H1 (cell line): ENCODE data around the gene C19orf47. TPM values are rescaled to one million over a fixed set of nuclear protein-coding genes. Genes with fewer than 3 reads are reported as not detected.

Source experiments
- ASH2L ChIP-seq: fragments of 200-600, 300-600 bp; sonication (generic); IDR thresholded peaks from one replicate; pipeline ENCODE4 v1.7.1; 2017; ENCODE audit warnings: low read length
- CBX8 ChIP-seq: fragments of 300-800, 300-1000 bp; sonication (generic); IDR thresholded peaks from 2 replicates; pipeline ENCODE4 v1.7.1; 2016; ENCODE audit warnings: low read depth, low read length, borderline replicate concordance
- GABPA ChIP-seq: IDR thresholded peaks from 2 replicates; pipeline ENCODE4 v1.6.1; 2011; ENCODE audit warnings: mild to moderate bottlenecking, low read length, moderate library complexity, borderline replicate concordance; ENCODE audit not compliant: insufficient read depth
- SP2 ChIP-seq: IDR thresholded peaks from 2 replicates; pipeline ENCODE4 v1.6.1; 2012; ENCODE audit warnings: mild to moderate bottlenecking, low read length, inconsistent platforms
- polyA plus RNA-seq, 7 experiments: library from polyadenylated mRNA; depleted of rRNA in 3 of 7; stranded (reverse) in 5 of 7; unstranded in 2 of 7; fragments of >200 nt in 5 of 7; fragments of 200-250 nt in 2 of 7; gene quantifications; 1 replicate in 5 of 7; 2 replicates in 1 of 7; 4 replicates in 1 of 7; pipeline versions ENCODE4 v1.2.1 to v1.2.3, GENCODE V29; 2011 to 2013; ENCODE audit warnings: missing spikeins in 2 of 7, mixed read lengths in 2 of 7
- total RNA-seq: library from RNA; stranded (reverse); fragmentation: NEBNext Ultra II Directional; extraction: Animal tissue kit (Norgen Biotek cat#: 25700); gene quantifications from 2 replicates; pipeline ENCODE4 v1.2.1, GENCODE V29; 2021
- TF ChIP-seq, protein P1 (sequence below): fragments of 300-600 bp; sonication (generic); IDR thresholded peaks from 2 replicates; pipeline ENCODE4 v1.7.1; 2012; ENCODE audit warnings: low read length, moderate library complexity, mild to moderate bottlenecking, inconsistent platforms; ENCODE audit not compliant: insufficient replicate concordance

The C19orf47 gene
- total and polyA plus RNA-seq, 2 of the 8 experiments (the other 6 are each of a cell fraction or from before 2014, with no cell fraction given), result 17.8 to 27.3 TPM

DNA sequence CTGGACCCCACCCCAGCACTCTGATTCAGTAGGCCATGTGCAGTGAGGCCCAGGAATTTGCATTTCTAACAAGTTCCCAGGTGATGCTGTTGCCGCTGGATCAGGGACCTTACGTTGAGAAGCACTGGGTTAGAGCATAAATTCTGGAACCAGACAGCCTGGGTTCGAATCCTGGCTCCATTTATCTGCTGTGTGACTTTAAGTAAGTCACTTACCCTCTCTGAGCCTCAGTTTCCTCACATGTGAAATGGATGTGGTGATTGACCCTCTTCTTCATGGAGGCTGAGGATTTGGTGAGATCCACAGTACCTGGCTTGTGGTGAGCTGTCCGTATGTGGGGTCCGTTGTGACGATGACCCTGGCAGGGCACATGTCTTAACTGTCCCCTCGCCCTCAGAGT, 25.9 kb upstream of the C19orf47 start (continued):
- TF ChIP-seq ASH2L (no peak), CBX8 (no peak), SP2 (no peak), GABPA (no peak)
- TF ChIP-seq, protein P1, sequence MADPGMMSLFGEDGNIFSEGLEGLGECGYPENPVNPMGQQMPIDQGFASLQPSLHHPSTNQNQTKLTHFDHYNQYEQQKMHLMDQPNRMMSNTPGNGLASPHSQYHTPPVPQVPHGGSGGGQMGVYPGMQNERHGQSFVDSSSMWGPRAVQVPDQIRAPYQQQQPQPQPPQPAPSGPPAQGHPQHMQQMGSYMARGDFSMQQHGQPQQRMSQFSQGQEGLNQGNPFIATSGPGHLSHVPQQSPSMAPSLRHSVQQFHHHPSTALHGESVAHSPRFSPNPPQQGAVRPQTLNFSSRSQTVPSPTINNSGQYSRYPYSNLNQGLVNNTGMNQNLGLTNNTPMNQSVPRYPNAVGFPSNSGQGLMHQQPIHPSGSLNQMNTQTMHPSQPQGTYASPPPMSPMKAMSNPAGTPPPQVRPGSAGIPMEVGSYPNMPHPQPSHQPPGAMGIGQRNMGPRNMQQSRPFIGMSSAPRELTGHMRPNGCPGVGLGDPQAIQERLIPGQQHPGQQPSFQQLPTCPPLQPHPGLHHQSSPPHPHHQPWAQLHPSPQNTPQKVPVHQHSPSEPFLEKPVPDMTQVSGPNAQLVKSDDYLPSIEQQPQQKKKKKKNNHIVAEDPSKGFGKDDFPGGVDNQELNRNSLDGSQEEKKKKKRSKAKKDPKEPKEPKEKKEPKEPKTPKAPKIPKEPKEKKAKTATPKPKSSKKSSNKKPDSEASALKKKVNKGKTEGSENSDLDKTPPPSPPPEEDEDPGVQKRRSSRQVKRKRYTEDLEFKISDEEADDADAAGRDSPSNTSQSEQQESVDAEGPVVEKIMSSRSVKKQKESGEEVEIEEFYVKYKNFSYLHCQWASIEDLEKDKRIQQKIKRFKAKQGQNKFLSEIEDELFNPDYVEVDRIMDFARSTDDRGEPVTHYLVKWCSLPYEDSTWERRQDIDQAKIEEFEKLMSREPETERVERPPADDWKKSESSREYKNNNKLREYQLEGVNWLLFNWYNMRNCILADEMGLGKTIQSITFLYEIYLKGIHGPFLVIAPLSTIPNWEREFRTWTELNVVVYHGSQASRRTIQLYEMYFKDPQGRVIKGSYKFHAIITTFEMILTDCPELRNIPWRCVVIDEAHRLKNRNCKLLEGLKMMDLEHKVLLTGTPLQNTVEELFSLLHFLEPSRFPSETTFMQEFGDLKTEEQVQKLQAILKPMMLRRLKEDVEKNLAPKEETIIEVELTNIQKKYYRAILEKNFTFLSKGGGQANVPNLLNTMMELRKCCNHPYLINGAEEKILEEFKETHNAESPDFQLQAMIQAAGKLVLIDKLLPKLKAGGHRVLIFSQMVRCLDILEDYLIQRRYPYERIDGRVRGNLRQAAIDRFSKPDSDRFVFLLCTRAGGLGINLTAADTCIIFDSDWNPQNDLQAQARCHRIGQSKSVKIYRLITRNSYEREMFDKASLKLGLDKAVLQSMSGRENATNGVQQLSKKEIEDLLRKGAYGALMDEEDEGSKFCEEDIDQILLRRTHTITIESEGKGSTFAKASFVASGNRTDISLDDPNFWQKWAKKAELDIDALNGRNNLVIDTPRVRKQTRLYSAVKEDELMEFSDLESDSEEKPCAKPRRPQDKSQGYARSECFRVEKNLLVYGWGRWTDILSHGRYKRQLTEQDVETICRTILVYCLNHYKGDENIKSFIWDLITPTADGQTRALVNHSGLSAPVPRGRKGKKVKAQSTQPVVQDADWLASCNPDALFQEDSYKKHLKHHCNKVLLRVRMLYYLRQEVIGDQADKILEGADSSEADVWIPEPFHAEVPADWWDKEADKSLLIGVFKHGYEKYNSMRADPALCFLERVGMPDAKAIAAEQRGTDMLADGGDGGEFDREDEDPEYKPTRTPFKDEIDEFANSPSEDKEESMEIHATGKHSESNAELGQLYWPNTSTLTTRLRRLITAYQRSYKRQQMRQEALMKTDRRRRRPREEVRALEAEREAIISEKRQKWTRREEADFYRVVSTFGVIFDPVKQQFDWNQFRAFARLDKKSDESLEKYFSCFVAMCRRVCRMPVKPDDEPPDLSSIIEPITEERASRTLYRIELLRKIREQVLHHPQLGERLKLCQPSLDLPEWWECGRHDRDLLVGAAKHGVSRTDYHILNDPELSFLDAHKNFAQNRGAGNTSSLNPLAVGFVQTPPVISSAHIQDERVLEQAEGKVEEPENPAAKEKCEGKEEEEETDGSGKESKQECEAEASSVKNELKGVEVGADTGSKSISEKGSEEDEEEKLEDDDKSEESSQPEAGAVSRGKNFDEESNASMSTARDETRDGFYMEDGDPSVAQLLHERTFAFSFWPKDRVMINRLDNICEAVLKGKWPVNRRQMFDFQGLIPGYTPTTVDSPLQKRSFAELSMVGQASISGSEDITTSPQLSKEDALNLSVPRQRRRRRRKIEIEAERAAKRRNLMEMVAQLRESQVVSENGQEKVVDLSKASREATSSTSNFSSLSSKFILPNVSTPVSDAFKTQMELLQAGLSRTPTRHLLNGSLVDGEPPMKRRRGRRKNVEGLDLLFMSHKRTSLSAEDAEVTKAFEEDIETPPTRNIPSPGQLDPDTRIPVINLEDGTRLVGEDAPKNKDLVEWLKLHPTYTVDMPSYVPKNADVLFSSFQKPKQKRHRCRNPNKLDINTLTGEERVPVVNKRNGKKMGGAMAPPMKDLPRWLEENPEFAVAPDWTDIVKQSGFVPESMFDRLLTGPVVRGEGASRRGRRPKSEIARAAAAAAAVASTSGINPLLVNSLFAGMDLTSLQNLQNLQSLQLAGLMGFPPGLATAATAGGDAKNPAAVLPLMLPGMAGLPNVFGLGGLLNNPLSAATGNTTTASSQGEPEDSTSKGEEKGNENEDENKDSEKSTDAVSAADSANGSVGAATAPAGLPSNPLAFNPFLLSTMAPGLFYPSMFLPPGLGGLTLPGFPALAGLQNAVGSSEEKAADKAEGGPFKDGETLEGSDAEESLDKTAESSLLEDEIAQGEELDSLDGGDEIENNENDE, result no peak
